ENCODE results near the gene C8A.

Gene C8A

GRCh38 chr1:56838759-56839158 is 15.8 kb upstream of the C8A start:
- DNase-seq, result no peak

DNA sequence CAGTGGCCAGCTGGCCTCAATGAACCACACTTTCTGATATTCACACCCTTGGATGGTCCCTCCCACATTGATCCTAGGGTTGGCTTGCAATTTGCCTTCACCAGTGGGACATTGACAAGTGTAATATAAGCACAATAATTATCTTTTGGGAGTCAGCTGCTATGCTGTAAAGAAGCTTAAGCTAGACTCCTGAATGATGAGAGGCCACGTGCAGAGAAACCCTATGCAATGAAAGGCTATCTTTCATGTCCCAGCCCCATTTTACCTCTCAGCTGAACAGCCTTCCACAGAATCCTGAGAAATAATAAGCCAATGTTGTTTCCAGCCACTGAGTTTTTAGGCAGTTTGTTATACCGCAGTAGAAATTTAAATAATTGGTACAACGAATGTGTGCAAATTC is 11.1 kb upstream of the C8A start:
- no peak for DNase-seq

- no peak for DNase-seq
Observed at GRCh38 chr1:56844545-56845136, 10.0 kb upstream of the C8A start.

- no peak for DNase-seq
Observed at GRCh38 chr1:56845343-56845742, 9.3 kb upstream of the C8A start.

DNA sequence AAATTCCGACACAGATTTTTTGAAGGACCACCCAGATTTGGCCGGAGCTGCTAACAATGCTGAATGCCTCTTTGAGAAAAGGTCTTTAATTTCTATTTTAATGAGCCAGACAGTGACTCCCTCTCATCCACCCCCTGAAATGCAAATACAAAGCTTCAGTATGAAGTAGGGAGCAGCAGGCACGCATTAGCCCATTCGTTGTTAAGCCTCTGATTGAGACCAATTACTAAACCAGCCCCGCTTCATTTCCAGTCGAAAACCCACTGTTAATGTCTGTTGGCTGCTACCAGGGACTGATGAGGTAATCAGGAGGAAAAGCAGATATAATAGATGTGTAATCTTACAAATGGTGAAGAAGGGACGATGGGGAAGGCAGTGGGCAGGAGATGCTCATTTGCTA is 4.8 kb upstream of the C8A start:
- DNase-seq, result no peak

- no peak for DNase-seq
Observed at GRCh38 chr1:56850411-56850810, 4.2 kb upstream of the C8A start.

GRCh38 chr1:56850922-56851321 is 3.7 kb upstream of the C8A start:
- no peak for DNase-seq

DNA sequence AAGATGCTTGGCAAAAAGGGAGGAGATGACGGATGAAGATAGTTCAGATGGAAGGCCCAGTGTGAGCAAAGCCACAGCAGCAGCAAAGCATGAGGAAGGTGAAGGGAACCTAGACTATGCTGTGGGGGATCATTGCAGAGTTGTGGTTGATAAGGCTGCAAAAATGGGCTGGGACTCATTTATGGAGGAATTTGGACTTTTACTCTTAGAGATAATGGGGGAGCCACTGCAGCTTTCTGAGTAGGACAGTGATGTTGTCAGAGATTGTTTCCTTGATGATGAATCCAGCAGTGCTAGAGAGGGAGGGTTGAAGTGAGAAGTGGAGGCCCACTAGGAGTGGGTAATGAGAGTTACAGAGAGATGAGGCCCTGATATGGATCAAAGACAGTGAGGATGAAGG is 2.1 kb upstream of the C8A start:
- no peak for DNase-seq

DNA sequence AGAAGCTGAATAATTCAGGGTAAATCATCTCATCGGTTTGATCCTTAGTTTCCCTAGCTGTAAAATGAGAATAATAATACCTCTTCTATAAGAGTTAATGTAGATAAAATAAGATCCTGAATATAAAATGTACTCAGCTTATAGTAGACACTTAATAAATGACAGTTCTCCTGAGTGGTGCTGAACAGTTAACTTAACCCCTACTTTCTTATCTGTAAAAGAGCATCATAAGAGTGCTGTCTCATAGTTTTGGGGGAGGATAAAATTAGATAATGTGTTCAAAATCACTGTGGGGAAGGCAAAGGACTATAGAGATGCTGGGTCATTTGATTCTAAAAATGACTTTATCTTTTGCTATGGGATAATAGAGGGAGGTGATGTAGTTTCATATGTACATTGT is 593 bp downstream of the C8A start:
- DNase-seq, result no peak

GRCh38 chr1:56856186-56856585 is 1.6 kb downstream of the C8A start:
- no peak for DNase-seq

DNA sequence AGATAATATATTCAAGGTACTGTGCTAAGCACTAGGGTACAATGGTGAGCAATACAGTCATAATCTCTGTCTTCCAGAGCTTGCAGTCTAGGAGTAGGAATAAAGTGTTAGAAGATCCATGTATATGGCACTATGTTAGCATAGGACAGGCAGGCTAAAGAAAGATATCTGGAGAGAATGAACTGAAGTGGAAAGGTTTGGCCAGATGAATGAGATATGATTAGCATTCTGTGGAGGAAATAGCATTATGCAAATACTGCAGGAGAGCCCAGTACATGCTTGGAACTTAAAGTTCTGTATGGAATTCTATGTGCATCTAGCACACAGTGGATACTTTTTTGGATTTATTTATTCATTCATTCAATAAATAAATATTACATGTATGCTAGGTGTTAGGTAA is 4.7 kb downstream of the C8A start:
- DNase-seq, result no peak

DNA sequence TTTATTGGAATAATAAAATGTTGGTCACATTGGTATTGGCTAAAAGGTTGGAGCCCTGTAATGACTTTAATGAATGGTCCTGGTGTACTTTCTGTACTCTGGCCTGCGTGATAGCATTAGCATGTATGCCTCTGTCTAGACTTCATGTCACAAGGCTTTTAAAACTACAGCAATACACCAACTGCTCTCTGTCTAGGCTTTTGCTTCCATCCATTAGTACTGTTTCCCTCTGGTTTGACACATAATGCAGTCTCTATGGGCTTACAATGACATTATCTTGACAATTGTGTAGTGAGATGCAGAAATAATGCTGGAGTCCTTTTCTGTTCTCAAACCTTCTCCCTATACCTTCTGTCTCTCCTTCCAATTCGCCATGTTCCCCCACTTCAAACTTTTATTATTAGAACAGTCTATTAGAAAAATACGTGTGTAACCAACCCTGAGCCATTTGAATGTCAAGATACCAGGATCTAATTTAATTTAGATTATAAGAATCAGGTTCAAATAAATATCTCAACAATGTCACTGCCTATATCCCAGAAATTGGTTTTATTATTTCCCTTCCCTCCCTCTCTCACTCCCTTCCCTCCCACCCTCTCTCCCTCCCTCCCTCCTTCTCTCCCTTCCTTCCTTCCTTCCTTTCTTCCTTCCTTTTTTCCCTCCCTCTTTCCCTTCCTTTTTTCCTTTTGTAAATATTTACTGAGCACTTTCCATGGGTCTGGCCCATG is 8.8 kb downstream of the C8A start:
- DNase-seq, result no peak

DNA sequence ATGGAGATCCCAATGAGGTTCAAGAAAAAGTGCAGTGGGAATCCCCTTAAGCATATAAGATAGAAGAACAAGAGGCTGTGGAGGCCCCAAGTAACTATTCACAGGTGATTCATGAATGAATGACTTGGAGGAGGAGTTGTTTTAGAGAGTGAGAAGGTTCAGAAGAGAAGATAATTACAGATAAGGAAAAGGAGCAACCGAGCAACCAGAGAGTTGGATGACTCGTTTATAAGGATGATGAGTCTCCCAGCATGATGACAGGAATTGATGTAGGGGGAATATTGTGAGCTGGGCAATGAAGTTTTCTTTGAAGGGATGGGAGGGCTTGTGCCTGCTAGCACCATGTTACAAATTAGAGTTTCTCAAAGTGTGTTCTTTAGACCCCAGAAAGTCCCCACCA is 9.8 kb downstream of the C8A start:
- DNase-seq, result no peak

DNA sequence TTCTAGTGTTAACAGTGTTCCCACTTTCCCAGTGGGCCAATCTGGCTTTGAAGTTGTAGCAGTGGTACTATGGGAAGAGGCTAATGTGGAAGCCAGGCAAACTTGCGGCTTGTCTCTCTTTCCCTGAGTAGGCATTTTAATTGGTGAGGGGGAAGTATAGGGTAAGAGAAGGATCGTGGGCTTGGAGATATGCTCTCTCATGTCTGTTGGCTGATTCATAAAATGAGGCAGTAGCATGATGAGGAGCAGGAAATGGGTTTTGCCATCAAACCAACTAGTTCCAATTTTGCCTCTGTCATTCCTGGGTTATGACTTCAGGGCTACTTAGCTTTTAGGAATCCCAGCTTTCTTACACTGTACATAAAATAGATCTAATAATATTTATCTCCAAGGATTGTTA is 12.1 kb downstream of the C8A start:
- no peak for DNase-seq

DNA sequence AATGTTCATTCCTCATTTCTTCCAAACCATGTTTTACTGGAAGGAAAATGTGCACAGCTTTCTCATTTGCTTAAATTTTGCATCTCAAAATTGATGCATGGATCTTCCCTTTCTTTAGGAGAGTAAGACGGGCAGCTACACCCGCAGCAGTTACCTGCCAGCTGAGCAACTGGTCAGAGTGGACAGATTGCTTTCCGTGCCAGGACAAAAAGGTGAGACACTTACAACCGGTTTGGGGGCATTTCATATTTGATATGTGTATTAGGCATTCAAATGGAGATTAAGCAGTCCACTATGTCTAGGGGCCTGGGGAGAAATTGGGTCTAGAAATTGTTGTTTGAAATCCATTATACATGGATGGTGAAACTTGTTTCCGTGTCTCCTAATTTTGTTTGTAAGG is 12.9 kb downstream of the C8A start:
- DNase-seq, result no peak

- DNase-seq, result no peak
Observed at GRCh38 chr1:56868761-56869160, 14.2 kb downstream of the C8A start.

GRCh38 chr1:56872597-56872996 is 18.0 kb downstream of the C8A start:
- DNase-seq, result no peak

GRCh38 chr1:56873213-56873612 is 18.6 kb downstream of the C8A start:
- no peak for DNase-seq

GRCh38 chr1:56874689-56875088 is 20.1 kb downstream of the C8A start:
- DNase-seq, result no peak

DNA sequence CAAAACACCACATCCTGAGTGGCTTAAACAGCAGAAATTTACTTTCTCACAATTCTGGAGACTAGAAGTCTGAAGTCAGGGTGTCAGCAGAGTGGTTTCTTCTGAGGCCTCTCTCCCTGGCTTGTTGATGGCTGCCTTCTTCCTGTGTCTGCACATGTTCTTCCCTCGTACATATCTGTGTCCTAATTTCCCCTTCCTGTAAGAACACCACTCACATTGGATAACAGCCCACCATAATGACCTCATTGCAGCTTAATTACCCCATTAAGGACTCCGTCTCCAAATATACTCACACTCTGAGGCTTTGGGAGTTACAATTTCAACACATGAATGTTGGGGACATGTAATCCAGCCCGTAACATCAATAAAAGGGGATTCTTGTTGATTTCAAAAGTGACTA is 23.4 kb downstream of the C8A start:
- no peak for DNase-seq

DNA sequence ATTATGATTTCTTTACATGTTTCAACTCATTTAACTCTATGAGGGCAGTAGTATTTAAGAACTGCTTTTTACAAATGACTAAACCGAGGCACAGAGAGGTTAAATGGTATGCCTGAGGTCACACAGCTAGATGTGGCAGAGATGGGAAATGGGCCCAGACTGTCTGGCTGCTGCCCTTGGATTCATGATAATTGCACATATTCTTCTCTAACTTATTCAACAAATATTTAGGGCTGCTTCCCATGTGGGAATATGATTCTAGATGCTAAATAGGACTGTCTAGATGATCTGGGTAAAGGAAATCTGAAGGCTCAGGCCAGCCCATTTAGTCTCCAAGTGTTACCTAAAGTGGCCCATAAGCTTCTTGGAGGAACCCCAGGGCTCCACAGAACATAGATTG is 26.2 kb downstream of the C8A start:
- DNase-seq, result no peak

DNA sequence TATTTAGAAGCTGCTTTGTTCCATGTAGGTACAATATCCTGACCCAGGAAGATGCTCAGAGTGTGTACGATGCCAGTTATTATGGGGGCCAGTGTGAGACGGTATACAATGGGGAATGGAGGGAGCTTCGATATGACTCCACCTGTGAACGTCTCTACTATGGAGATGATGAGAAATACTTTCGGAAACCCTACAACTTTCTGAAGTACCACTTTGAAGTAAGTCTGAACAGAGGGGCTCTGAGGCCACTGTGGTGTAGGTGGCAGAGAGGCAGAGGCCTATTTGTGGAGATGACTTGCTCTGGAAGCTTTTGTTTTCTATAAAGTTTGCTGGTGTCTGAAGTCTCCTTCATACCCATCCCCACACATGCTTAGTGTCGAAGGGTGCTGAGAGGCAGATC is 26.8 kb downstream of the C8A start:
- no peak for DNase-seq

- DNase-seq, result no peak
Observed at GRCh38 chr1:56890229-56890628, 35.6 kb downstream of the C8A start.

DNA sequence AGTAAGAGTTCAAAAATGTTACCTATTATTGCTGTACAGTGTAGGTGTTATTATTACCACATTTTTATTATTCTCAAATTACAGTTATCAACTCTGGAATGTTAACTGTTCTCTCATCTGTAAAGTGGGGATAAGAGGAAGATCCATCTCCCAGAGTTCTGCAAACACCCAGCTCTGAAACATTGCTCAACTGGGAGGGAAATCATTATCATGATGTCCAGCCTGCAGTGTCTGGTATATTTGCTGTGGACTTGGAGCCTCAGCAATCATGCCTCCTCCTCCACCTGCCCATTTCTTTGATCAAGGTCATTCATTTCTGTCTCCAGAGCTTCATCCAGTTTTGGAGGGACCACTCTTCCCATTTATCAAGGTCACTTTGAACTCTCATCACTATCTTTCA is 39.4 kb downstream of the C8A start:
- no peak for DNase-seq
